HEK293 (cell line): Measurements from ENCODE around the gene SMPD3.

Experiments used
- CTCF ChIA-PET: fragments of 350-600 bp; formaldehyde crosslinking; extraction: SDS; loops from one replicate; lab custom pipeline; 2021; ENCODE audit warnings: antibody characterized with exemption; lab: Yijun Ruan, JAX
- POLR2A ChIA-PET: fragments of 300-600 bp; formaldehyde crosslinking; extraction: SDS; loops from one replicate; lab custom pipeline; 2020; ENCODE audit warnings: antibody characterized with exemption, inconsistent platforms; lab: Yijun Ruan, JAX
- H3K27ac ChIP-seq: fragments of 200-500 bp; sonication (Bioruptor generic); 2 replicates; pipeline ENCODE4 v1.5.1; 2014; ENCODE audit warnings: low read depth, low read length, control low read depth, inconsistent platforms; ENCODE audit errors: extremely low read depth
- H3K36me3 ChIP-seq, 2 experiments: fragments of 200-500 bp in 1 of 2; sonication (Bioruptor generic) in 1 of 2; 1 replicate in 1 of 2; 2 replicates in 1 of 2; pipeline ENCODE4 v1.5.1; 2014 to 2017; ENCODE audit warnings: inconsistent platforms in 2 of 2, low read length in 2 of 2; ENCODE audit not compliant: control insufficient read depth in 2 of 2, insufficient read depth in 1 of 2
- H3K4me1 ChIP-seq: fragments of 200-500 bp; sonication (Bioruptor generic); 2 replicates; pipeline ENCODE4 v1.5.1; 2014; ENCODE audit warnings: mild to moderate bottlenecking, low read length, inconsistent platforms; ENCODE audit not compliant: control insufficient read depth, insufficient read depth
- H3K4me3 ChIP-seq: 2 replicates; pipeline ENCODE4 v1.5.1; 2011; ENCODE audit warnings: low read depth, mild to moderate bottlenecking, control low read depth, low read length, moderate library complexity
- H3K9me3 ChIP-seq: fragments of 200-500 bp; sonication (Bioruptor generic); 2 replicates; pipeline ENCODE4 v1.5.1; 2014; ENCODE audit warnings: low read depth, low read length, inconsistent platforms; ENCODE audit not compliant: control insufficient read depth, insufficient read depth
- GLI4 ChIP-seq: fragments of 450-650 bp; formaldehyde crosslinking; IDR thresholded peaks from 2 replicates; pipeline ENCODE4 v1.5.1; 2016; ENCODE audit warnings: missing biosample characterization, missing genetic modification characterization
- GLIS1 ChIP-seq: fragments of 450-650 bp; formaldehyde crosslinking; IDR thresholded peaks from 2 replicates; pipeline ENCODE4 v1.5.1; 2016; ENCODE audit warnings: missing biosample characterization, missing genetic modification characterization
- HOXC10 ChIP-seq: sonication (generic); formaldehyde crosslinking; IDR thresholded peaks from 2 replicates; pipeline ENCODE4 v1.8.1; 2023; ENCODE audit warnings: mild to moderate bottlenecking, missing genetic modification reagents
- KLF1 ChIP-seq: fragments of 450-650 bp; formaldehyde crosslinking; IDR thresholded peaks from 2 replicates; pipeline ENCODE4 v1.5.1; 2016; ENCODE audit warnings: missing biosample characterization, missing genetic modification characterization
- KLF10 ChIP-seq: fragments of 450-650 bp; IDR thresholded peaks from 2 replicates; pipeline ENCODE4 v1.5.1; 2018; ENCODE audit warnings: missing biosample characterization, mild to moderate bottlenecking, missing genetic modification characterization
- MEIS1 ChIP-seq: sonication (generic); formaldehyde crosslinking; IDR thresholded peaks from 2 replicates; pipeline ENCODE4 v1.8.1; 2022; ENCODE audit warnings: missing genetic modification reagents, mild to moderate bottlenecking, borderline replicate concordance
- REPIN1 ChIP-seq: fragments of 450-650 bp; formaldehyde crosslinking; IDR thresholded peaks from 2 replicates; pipeline ENCODE4 v1.5.1; 2017; ENCODE audit warnings: missing biosample characterization, missing genetic modification characterization, low read depth
- SCRT2 ChIP-seq: fragments of 450-650 bp; formaldehyde crosslinking; IDR thresholded peaks from 2 replicates; pipeline ENCODE4 v1.5.1; 2016; ENCODE audit warnings: missing biosample characterization, missing genetic modification characterization
- SETDB1 ChIP-seq: IDR thresholded peaks from one replicate; pipeline ENCODE4 v1.6.1; 2017; ENCODE audit warnings: mild to moderate bottlenecking, low read length, moderate library complexity, mixed read lengths; ENCODE audit not compliant: insufficient read length
- SP3 ChIP-seq: fragments of 450-650 bp; formaldehyde crosslinking; IDR thresholded peaks from 2 replicates; pipeline ENCODE4 v1.5.1; 2016; ENCODE audit warnings: missing biosample characterization, missing genetic modification characterization
- YY2 ChIP-seq: fragments of 450-650 bp; formaldehyde crosslinking; IDR thresholded peaks from 2 replicates; pipeline ENCODE4 v1.5.1; 2016; ENCODE audit warnings: missing biosample characterization, missing genetic modification characterization
- ZFP3 ChIP-seq: fragments of 450-650 bp; formaldehyde crosslinking; IDR thresholded peaks from 2 replicates; pipeline ENCODE4 v1.5.1; 2016; ENCODE audit warnings: low read depth, missing biosample characterization, missing genetic modification characterization
- ZFP69B ChIP-seq: fragments of 450-650 bp; formaldehyde crosslinking; IDR thresholded peaks from 2 replicates; pipeline ENCODE4 v1.5.1; 2016; ENCODE audit warnings: missing biosample characterization, missing genetic modification characterization
- ZIC2 ChIP-seq: fragments of 450-650 bp; formaldehyde crosslinking; IDR thresholded peaks from 2 replicates; pipeline ENCODE4 v1.5.1; 2016; ENCODE audit warnings: missing biosample characterization, missing genetic modification characterization
- ZNF2 ChIP-seq: fragments of 450-650 bp; formaldehyde crosslinking; IDR thresholded peaks from 2 replicates; pipeline ENCODE4 v1.5.1; 2016; ENCODE audit warnings: missing biosample characterization, missing genetic modification characterization
- ZNF248 ChIP-seq: fragments of 450-650 bp; formaldehyde crosslinking; IDR thresholded peaks from 2 replicates; pipeline ENCODE4 v1.5.1; 2017; ENCODE audit warnings: missing biosample characterization, missing genetic modification characterization
- ZNF292 ChIP-seq: fragments of 450-650 bp; formaldehyde crosslinking; IDR thresholded peaks from 2 replicates; pipeline ENCODE4 v1.5.1; 2016; ENCODE audit warnings: low read depth, missing biosample characterization, missing genetic modification characterization, borderline replicate concordance
- ZNF521 ChIP-seq: fragments of 450-650 bp; formaldehyde crosslinking; IDR thresholded peaks from 2 replicates; pipeline ENCODE4 v1.5.1; 2017; ENCODE audit warnings: missing biosample characterization, mild to moderate bottlenecking, missing genetic modification characterization
- ZNF555 ChIP-seq: fragments of 450-650 bp; formaldehyde crosslinking; conservative IDR thresholded peaks from 2 replicates; pipeline ENCODE4 v1.5.1; 2017; ENCODE audit warnings: missing biosample characterization, mild to moderate bottlenecking, missing genetic modification characterization, inconsistent platforms
- ZNF610 ChIP-seq: fragments of 450-650 bp; formaldehyde crosslinking; IDR thresholded peaks from 2 replicates; pipeline ENCODE4 v1.5.1; 2016; ENCODE audit warnings: missing biosample characterization, missing genetic modification characterization, borderline replicate concordance
- ZNF658 ChIP-seq: fragments of 450-650 bp; formaldehyde crosslinking; IDR thresholded peaks from 2 replicates; pipeline ENCODE4; 2016; ENCODE audit warnings: missing biosample characterization, missing genetic modification characterization
- ZNF777 ChIP-seq: fragments of 450-650 bp; formaldehyde crosslinking; IDR thresholded peaks from 2 replicates; pipeline ENCODE4 v1.5.1; 2017; ENCODE audit warnings: missing biosample characterization, missing genetic modification characterization, borderline replicate concordance
- ZNF830 ChIP-seq: fragments of 450-650 bp; IDR thresholded peaks from 2 replicates; pipeline ENCODE4 v1.5.0; 2018; ENCODE audit warnings: missing biosample characterization, missing genetic modification characterization, low read depth, mild to moderate bottlenecking, moderate library complexity
- TF ChIP-seq, protein P1 (sequence below): fragments of 450-650 bp; formaldehyde crosslinking; IDR thresholded peaks from 2 replicates; pipeline ENCODE4 v1.5.1; 2016; ENCODE audit warnings: missing biosample characterization, missing genetic modification characterization
- TF ChIP-seq, protein P2 (sequence below): fragments of 450-650 bp; formaldehyde crosslinking; IDR thresholded peaks from 2 replicates; pipeline ENCODE4 v1.5.1; 2016; ENCODE audit warnings: missing biosample characterization, missing genetic modification characterization
- TF ChIP-seq, protein P3 (sequence below): fragments of 450-650 bp; IDR thresholded peaks from 2 replicates; pipeline ENCODE4 v1.5.1; 2018; ENCODE audit warnings: missing biosample characterization, missing genetic modification characterization
- TF ChIP-seq, protein P4 (sequence below): IDR thresholded peaks from 2 replicates; pipeline ENCODE4 v1.6.1; 2011; ENCODE audit warnings: mild to moderate bottlenecking, low read depth, low read length, borderline replicate concordance

Gene SMPD3

DNA sequence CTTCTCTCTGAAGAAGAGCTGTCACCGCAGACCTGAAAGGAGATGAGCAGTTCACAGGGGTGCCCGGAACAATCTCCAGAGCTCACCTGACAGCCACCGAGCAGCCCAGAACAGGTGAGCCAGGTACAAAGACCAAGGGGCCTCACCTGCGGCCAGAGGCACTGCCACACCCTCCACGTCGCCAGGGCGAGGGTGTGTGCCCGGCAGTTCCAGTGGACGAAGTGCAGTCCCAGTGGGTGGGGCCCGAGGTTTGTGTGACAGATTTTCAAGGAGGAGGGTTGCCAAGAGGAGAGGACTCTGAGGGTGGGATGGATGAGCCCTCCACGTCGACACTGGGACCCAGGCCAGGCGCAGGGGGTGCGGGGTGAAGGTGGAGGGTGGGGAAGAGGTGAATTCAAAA, 61.7 kb downstream of the SMPD3 start:
- CTCF ChIA-PET = interaction anchor here (0.6 kb wide), 1 partner anchor 322 kb away, joined by 4 read pairs; no protein-coding TSS in a partner anchor
- no peaks in the 10 kb centered on the region for H3K9me3 ChIP-seq
- no peak overlapping the region for H3K4me3 ChIP-seq
- no peaks in the 10 kb centered on the region for H3K4me1 ChIP-seq
- TF ChIP-seq KLF1 (tag by site-specific recombination) (peak; percentile 53; the same call in 1 of the 2 replicates), ZNF610 (no peak)
- TF ChIP-seq, all 188 proteins: peak for 1
- Histone ChIP-seq H3K27ac (no peak overlapping the region), H3K36me3 (no peaks in the 10 kb centered on the region)
- POLR2A ChIA-PET = interaction anchor here (0.6 kb wide), 1 partner anchor 456 kb away, joined by 3 read pairs; no protein-coding TSS in a partner anchor

DNA sequence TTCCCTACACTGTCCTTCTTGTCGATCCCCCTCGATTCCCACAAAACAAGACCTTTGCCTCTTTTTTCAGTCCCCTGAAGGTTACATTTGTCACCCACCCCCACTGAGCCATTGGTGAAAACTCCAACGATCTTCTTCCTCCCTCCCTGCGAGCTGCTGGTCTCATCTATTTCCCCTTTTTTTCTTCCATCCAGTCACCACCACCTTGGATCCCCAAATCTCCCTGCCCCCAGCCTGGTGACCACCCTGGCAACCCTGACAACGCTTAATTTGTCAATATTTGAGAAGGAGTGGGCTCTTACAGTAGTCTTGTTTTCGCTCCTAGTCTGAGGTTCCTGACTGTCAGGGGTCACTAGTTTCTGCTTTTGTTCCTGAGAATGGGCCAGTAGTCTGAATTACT, 62.9 kb downstream of the SMPD3 start:
- CTCF ChIA-PET = interaction anchor here (0.7 kb wide), 1 partner anchor 50 kb away, joined by 3 read pairs; no protein-coding TSS in a partner anchor
- TF ChIP-seq, protein P1, sequence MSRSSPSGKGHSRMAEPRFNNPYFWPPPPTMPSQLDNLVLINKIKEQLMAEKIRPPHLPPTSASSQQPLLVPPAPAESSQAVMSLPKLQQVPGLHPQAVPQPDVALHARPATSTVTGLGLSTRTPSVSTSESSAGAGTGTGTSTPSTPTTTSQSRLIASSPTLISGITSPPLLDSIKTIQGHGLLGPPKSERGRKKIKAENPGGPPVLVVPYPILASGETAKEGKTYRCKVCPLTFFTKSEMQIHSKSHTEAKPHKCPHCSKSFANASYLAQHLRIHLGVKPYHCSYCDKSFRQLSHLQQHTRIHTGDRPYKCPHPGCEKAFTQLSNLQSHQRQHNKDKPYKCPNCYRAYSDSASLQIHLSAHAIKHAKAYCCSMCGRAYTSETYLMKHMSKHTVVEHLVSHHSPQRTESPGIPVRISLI (tag by site-specific recombination) = no peak
- TF ChIP-seq ZFP3 = no peak
- TF ChIP-seq ZNF658 (tag by site-specific recombination) = no peak
- no peak for TF ChIP-seq ZNF830 (tag by site-specific recombination)
- TF ChIP-seq MEIS1 = no peak
- no peak for TF ChIP-seq ZNF292 (tag by site-specific recombination)
- TF ChIP-seq ZNF555 (tag by site-specific recombination) = no peak
- TF ChIP-seq KLF10 (tag by site-specific recombination) = no peak
- no peak for TF ChIP-seq ZNF777 (tag by site-specific recombination)
- no peak for TF ChIP-seq SP3
- TF ChIP-seq, protein P2, sequence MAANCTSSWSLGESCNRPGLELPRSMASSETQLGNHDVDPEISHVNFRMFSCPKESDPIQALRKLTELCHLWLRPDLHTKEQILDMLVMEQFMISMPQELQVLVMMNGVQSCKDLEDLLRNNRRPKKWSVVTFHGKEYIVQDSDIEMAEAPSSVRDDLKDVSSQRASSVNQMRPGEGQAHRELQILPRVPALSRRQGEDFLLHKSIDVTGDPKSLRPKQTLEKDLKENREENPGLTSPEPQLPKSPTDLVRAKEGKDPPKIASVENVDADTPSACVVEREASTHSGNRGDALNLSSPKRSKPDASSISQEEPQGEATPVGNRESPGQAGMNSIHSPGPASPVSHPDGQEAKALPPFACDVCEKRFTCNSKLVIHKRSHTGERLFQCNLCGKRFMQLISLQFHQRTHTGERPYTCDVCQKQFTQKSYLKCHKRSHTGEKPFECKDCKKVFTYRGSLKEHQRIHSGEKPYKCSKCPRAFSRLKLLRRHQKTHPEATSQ (tag by site-specific recombination) = no peak
- TF ChIP-seq GLI4 (tag by site-specific recombination) = no peak
- TF ChIP-seq YY2 (tag by site-specific recombination) = no peak
- TF ChIP-seq, protein P3, sequence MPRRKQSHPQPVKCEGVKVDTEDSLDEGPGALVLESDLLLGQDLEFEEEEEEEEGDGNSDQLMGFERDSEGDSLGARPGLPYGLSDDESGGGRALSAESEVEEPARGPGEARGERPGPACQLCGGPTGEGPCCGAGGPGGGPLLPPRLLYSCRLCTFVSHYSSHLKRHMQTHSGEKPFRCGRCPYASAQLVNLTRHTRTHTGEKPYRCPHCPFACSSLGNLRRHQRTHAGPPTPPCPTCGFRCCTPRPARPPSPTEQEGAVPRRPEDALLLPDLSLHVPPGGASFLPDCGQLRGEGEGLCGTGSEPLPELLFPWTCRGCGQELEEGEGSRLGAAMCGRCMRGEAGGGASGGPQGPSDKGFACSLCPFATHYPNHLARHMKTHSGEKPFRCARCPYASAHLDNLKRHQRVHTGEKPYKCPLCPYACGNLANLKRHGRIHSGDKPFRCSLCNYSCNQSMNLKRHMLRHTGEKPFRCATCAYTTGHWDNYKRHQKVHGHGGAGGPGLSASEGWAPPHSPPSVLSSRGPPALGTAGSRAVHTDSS = no peak
- Histone ChIP-seq H3K4me3 (no peak overlapping the region), H3K4me1 (no peaks in the 10 kb centered on the region), H3K36me3 (no peaks in the 10 kb centered on the region), H3K27ac (no peak overlapping the region), H3K9me3 (no peaks in the 10 kb centered on the region)
- POLR2A ChIA-PET = no interaction called here

DNA sequence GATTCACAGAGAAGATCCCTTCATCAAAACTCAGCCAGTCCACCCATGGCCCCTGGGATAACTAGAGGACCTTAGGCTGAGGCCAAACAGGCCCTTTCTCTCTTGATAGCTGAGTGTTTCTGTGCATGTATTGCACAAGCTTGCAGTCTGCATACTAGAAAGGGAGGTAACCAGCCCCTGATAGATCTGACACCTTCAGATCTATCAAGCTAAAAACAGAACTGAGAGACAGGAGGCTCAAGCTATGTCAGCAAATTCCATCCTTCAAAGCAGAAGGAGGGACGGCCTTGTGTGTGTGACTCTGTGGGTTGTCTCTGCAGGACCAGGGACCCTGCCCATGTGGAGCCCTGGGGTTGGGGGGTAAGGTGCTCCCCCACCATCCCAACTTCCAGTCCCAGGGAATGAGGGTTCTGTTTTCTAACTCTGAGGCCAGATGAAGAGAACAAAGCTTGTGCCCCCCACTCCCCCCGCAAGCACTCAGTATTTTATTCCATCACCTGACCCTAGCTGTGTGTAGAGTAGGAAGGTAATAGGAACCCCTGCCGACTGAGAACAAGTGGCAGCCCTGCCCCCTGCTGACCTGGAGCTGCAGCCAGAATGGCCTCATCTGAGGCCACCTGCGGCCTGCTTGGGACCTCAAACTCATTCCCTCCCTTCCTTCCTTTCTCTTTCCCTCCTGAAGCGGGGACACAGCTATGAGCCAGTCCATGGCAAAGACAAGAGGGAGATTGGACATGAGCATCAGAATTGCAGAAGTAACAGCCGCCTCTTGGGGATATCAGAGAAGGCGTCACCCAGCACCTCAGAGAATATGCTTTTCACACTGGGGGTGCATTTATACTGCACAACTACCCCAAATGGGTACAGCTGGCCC, 63.8 kb downstream of the SMPD3 start:
- Histone ChIP-seq H3K36me3 (no peaks in the 10 kb centered on the region), H3K27ac (no peak overlapping the region), H3K4me3 (no peak overlapping the region), H3K9me3 (no peaks in the 10 kb centered on the region), H3K4me1 (no peaks in the 10 kb centered on the region)
- CTCF ChIA-PET = interaction anchor here (0.5 to 1.2 kb wide), 5 partner anchors 8 to 452 kb away, joined by 3 to 5 read pairs (median 3); no protein-coding TSS in a partner anchor
- POLR2A ChIA-PET = interaction anchor here (0.5 kb wide), 1 partner anchor 65 kb away, joined by 3 read pairs; no protein-coding TSS in a partner anchor
- TF ChIP-seq, protein P4, sequence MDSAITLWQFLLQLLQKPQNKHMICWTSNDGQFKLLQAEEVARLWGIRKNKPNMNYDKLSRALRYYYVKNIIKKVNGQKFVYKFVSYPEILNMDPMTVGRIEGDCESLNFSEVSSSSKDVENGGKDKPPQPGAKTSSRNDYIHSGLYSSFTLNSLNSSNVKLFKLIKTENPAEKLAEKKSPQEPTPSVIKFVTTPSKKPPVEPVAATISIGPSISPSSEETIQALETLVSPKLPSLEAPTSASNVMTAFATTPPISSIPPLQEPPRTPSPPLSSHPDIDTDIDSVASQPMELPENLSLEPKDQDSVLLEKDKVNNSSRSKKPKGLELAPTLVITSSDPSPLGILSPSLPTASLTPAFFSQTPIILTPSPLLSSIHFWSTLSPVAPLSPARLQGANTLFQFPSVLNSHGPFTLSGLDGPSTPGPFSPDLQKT = no peak
- TF ChIP-seq ZFP69B (tag by site-specific recombination) (no peak), SP3 (no peak), SETDB1 (no peak), ZIC2 (peak; percentile 94), SCRT2 (tag by site-specific recombination) (peak; percentile 42), GLIS1 (tag by site-specific recombination) (peak; percentile 56; the same call in 1 of the 2 replicates), ZNF248 (tag by site-specific recombination) (no peak), KLF1 (tag by site-specific recombination) (no peak), REPIN1 (tag by site-specific recombination) (no peak), ZNF2 (tag by site-specific recombination) (no peak), ZNF521 (tag by site-specific recombination) (no peak), HOXC10 (no peak)
